GM19328 (cell line): ENCODE data around the gene GPRIN2.

ENCODE experiments used
- ATAC-seq: cut with Tn5 transposase; IDR thresholded peaks from one replicate; pipeline ENCODE4 v1.9.1; 2021; ENCODE audit warnings: mild to moderate bottlenecking, moderate library complexity; ENCODE audit not compliant: unreplicated experiment

The GPRIN2 gene

DNA sequence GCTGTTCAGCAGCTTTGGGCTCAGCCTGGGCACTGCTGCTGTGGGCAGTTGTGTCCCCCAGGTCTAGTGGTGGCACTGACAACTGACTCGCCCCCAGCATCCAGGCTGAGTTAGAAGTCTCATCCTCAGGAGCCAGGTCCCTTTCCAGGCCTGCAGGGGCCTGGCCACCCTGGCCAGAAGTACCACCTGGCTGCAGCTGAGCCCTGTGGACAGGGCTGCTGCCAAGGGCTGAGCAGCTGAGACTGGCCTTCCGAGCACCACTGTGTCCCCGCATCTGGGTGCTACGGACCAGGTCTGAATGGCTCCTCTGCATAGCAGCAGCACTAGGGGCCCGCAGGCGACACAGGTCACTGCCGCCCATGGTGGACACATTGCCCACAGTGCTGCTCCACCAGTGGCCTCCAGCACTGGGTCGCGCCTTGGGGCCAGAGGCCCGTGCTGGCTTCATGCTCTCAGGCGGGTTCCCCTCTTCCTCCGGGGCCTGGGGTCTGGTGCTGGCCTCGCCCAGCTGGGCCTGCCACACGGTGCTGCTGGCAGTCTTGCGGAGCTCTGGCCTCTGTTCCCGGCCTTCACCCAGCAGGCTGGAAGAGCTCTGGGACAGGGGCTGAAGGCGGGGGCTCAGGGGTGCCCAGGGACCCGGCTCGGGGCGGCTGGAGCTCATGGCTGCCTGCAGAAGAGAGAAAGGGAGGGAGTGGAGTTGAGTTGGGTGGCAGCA lies 6.2 kb downstream of the GPRIN2 start:
- ATAC-seq: no peak

- ATAC-seq: no peak
Measured at GRCh38 chr10:46549171-46550075, 7.0 kb downstream of the GPRIN2 start.

DNA sequence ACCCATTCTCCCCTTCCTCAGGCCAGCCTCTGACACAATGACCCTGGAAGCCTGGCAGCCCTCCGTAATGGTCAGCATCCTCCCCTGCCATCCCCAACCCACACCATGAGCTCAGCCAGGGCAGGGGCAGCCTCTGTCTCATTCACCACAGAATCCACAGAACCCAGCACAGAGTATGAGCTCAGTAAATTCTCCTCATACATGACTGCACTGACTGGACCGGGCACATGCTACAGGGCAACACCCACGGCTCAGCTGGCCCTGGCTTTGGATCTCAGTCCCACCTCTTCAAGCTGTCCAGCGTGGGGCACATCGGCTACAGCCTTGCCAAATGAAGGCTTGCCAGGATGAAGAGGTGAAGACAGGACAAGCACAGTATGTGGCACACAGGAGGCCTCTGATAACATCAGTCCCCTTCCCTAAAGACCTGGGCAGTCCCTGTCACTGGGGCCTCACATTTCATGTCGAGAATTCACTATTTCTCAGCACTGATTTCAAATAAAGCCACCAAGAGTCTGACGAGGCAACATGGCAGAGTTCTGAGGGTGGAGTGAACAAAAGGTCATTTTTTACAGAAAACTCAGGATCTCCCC lies 7.9 kb downstream of the GPRIN2 start:
- ATAC-seq: no peak

DNA sequence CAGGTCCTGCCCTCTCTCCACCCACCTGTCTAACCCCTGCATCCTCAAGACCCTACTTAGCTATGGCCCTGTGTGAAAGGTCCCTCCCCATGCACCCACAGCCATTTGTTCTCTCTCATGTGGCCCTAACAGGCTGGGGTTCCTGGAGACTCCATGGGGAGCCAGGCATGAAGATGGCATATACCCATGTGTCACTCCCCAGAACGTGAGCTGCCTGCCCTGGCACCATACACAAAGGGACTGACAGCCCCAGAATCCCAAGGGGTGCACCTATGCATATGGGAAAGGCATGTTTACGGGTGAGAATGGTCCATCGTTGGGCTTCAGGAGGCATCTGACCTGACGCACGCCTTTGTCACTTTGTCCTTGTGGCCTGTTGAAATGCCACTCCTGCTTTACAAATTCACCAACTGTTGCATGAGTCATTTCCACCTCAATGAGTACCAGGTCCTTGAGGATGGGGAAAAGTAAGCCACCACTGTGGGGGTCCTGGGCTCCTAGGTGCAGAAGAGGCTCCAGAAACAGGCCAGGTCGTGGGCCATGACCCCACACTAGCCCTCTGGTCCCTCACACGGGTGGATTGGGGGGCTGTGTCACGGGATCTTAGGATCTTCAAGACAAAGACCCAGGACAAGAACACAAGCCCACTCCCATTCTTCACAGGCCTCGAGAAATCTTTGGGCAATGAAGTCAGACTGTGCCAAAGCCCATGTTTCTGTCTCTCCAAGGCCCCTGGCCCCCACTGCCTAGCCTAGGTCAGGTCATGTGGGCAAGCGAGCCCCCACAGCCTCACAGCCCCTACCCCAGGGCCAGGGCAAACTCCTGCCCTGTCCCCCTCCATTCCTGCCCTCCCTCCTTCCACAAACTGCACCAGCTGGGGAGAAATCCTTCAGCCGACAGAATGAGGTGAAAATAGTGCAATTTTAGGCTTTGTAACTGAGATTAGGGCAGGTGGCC lies 8.6 kb downstream of the GPRIN2 start:
- ATAC-seq: no peak

DNA sequence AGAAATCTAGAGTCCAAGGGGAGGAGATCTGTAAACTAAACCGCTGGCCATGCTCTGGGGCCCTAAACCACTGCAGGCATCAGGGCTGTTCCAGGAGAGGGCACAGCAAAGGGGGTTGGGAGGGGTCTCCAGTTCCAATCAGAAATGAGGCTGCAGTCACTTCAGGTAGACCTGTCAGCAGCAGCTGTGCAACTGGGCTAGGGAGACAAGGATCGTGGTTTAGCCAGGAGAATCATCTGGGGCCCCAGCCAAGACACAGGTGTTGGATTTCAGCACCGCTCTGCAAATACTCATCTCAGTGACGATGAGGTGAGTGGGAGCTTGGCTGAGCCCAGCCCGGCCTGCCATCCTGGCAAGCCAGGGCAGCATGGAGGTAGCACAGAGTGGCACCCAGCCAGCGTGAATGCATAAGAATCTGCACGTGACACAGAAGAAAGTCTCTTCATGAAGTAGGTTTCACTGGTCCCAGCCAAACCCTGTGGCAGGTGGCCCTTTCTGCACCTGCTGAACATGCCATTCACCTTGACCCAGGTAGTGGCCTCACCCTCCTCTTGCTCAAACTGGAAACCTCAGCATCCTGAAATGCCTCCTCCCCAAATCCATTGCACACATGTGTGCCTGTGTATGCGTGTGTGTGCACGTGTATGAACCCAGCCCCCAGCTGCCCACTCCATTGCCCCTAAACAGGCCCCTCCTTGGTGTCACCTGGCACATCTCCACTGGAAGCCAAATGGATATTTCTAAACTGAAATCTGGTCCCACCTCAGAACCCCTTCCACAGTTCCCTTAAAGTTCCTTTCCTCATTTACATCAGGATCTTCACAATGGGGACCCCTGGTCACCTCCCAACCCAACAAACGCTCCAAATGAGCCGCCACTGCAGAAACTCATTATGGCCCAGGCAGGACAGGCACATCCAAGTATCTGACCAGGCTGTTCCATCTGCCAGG lies 9.6 kb downstream of the GPRIN2 start:
- no peak for ATAC-seq

GRCh38 chr10:46545861-46546590 lies 10.4 kb downstream of the GPRIN2 start:
- ATAC-seq: no peak

- no peak for ATAC-seq
Measured at GRCh38 chr10:46544989-46545791, 11.3 kb downstream of the GPRIN2 start.

- no peak for ATAC-seq
Measured at GRCh38 chr10:46543466-46544377, 12.7 kb downstream of the GPRIN2 start.

GRCh38 chr10:46542567-46543465 lies 13.6 kb downstream of the GPRIN2 start:
- no peak for ATAC-seq

- ATAC-seq: no peak
Measured at GRCh38 chr10:46541735-46542566, 14.5 kb downstream of the GPRIN2 start.

DNA sequence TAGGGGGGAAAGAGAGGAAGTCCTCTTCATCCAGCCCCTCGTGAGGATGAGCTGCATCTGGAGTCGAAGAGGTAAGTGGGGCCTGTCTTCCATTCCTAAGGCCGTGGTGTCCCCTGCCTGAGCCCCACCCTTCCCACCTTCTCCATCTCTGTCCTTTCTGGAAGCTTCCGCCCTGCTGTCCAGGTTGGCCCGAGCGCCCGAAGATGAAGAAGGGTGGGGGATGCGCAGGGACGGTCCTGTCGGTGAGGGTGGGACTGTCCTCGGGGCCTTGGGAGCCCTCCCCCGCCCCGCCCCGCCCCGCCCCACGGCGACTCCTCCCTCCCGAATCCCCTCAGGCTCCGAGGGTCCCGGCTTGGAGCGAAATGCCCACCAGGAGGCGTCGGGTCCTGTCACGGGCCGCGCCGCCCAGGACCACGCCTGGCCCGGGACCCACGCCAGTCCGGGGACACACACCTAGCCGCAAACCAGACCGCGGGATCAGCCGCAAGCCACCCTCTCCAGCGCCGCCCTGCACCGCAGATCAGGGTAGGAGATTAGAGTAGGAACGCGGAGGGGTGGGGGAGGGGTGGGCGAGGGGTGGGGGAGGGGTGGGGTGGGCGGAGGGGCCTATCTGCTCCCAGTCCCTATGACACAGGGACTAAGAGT lies 15.3 kb downstream of the GPRIN2 start:
- no peak for ATAC-seq

- ATAC-seq: no peak
Measured at GRCh38 chr10:46540412-46541016, 15.9 kb downstream of the GPRIN2 start.

DNA sequence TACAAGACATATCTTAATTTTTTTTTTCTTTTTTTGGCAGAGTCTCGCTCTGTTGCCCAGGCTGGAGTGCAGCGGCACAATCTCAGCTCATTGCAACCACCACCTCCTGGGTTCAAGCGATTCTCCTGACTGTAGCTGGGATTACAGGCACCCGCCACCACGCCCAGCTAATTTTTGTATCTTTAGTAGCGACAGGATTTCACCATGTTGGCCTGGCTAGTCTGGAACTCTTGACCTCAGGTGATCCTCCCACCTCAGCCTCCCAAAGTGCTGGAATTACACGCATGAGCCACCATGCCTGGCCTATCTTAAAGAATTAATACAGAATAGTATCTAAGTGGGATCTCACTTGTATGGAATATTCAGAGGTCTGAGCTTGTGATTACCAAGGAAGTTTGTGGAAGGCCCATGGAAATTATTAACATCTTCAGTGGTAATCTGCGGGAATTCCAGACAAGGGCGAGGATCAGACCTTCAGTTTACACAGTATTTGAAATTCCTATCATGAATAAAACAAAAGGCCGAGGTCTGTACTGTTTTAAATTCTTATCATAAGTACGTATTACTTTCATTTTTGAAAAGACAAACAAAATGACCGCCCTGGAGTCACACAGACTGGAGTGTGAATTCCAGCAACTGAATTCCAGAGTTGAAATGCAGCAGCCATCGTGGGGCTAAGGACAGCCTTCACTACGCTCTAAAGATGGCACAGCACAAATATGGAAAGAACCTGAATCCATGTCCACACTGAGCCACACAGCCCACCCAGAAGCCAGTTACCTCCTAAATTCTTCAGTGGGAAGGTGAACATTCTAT lies 16.7 kb downstream of the GPRIN2 start:
- ATAC-seq: no peak
